GM12874 (cell line): ENCODE measurements around the gene DTX1.

Experiments
- TF ChIP-seq, protein P1 (sequence below): IDR thresholded peaks from 2 replicates; pipeline ENCODE4 v1.5.1; 2011; ENCODE audit warnings: low read depth, mild to moderate bottlenecking, control low read depth, low read length, moderate library complexity; ENCODE audit not compliant: insufficient read depth

Gene DTX1

GRCh38 chr12:113105606-113106271 lies 49.2 kb downstream of the DTX1 start:
- TF ChIP-seq, protein P1, sequence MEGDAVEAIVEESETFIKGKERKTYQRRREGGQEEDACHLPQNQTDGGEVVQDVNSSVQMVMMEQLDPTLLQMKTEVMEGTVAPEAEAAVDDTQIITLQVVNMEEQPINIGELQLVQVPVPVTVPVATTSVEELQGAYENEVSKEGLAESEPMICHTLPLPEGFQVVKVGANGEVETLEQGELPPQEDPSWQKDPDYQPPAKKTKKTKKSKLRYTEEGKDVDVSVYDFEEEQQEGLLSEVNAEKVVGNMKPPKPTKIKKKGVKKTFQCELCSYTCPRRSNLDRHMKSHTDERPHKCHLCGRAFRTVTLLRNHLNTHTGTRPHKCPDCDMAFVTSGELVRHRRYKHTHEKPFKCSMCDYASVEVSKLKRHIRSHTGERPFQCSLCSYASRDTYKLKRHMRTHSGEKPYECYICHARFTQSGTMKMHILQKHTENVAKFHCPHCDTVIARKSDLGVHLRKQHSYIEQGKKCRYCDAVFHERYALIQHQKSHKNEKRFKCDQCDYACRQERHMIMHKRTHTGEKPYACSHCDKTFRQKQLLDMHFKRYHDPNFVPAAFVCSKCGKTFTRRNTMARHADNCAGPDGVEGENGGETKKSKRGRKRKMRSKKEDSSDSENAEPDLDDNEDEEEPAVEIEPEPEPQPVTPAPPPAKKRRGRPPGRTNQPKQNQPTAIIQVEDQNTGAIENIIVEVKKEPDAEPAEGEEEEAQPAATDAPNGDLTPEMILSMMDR, result no peak

DNA sequence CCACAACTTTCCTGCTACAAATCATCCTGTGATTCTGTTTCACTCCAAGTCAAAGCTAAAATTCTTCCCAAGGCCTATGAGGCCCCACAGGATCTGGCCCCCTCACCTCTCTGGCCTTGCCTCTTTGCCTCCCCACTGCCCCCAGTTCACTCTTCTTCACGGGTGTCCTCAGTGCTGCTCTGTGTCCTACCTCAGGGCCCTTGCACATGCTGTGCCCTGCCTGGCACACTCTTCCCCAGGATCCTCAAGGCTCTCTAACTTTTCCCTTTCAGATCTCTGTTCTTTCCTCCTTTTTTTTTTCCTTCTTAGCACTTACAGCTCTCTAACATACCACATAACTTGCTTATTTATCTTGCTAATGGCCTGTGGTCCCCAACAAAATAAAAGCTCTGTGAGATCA lies 49.8 kb downstream of the DTX1 start:
- TF ChIP-seq, protein P1, result no peak

GRCh38 chr12:113108308-113108707 lies 51.8 kb downstream of the DTX1 start:
- TF ChIP-seq, protein P1, result no peak

GRCh38 chr12:113109360-113109759 lies 52.8 kb downstream of the DTX1 start:
- TF ChIP-seq, protein P1, result no peak

- TF ChIP-seq, protein P1, result no peak
Observed at GRCh38 chr12:113109872-113110599, 53.5 kb downstream of the DTX1 start.

DNA sequence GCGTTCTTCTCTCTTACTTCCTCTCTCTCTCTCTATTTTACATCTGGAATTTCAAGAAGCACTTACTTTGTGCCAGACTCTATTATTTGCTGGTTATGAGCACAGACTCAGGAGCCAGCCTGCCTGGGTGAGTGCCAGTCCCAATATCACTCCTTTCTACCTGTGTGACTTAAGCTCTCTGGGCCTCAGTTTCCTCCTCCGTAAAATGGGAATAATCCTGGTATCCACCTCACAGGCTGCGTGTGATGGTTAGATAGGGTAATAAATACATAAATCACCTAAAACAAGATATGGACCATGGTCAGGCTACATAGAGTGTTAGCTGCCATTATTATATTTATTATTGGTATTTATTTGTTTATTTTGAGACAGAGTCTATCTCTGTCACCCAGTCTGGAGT lies 54.7 kb downstream of the DTX1 start:
- TF ChIP-seq, protein P1, result no peak

DNA sequence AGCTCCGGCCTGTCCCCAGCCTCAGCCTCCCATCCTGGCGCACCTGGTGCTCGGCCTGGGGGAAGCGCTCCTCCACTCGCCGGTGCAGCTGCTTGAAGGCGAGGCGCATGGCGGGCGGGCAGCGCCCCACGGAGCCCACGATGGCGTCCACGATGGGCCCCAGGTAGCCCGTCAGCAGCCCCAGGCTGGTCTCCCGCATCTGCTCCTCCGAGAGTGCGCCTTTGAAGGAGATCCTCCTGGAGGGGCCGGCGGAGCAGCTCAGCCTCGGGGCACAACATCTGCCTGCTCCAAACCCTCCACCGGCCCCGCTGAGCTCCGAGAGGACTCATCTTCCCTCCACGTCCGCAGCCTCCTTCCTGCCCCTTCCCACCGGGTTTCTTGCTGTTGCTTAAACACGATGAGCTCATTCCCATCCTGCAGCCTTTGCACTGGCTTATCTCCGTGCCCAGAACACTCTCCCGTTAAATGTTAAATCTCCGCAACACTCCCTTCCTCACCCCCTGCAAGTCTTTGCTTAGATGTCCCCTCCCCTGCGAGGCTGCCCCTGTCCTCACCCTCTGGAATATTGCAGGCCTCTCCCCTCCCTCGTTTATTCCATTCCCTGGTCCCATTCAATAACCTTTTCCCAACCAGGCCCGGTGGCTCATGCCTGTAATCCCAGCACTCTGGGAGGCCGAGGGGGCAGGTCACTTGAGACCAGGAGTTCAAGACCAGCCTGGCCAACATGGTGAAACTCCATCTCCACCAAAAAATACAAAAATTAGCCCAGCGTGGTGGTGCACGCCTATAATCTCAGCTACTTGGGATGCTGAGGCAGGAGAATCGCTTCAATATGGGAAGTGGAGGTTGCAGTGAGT lies 55.7 kb downstream of the DTX1 start:
- TF ChIP-seq, protein P1, result no peak
